Mucosa of descending colon (tissue), 3 donors: ENCODE results near the gene SGCD. TPM values are rescaled to one million over a fixed set of nuclear protein-coding genes. Genes with fewer than 3 reads are reported as not detected.

ENCODE experiments used
- ATAC-seq: fragments of 200-7000 bp; cut with Tn5 transposase; one replicate; pipeline ENCODE4 v1.9.1; 2020; ENCODE audit warnings: mild to moderate bottlenecking, moderate library complexity
- DNase-seq, 3 donors: peaks; one replicate each; pipeline ENCODE4 v3.0.0-alpha.2; 2020
- H3K36me3 ChIP-seq: fragments of 200-600 bp; one replicate; pipeline ENCODE4 v1.8.0; 2021; ENCODE audit warnings: low read depth, mild to moderate bottlenecking
- H3K4me1 ChIP-seq: fragments of 200-600 bp; one replicate; pipeline ENCODE4 v1.8.0; 2021; ENCODE audit warnings: low read depth, mild to moderate bottlenecking
- H3K4me3 ChIP-seq: fragments of 200-600 bp; one replicate; pipeline ENCODE4 v1.8.0; 2021; ENCODE audit warnings: mild to moderate bottlenecking
- H3K9me3 ChIP-seq: fragments of 200-600 bp; one replicate; pipeline ENCODE4 v1.8.0; 2021; ENCODE audit warnings: mild to moderate bottlenecking
- CTCF ChIP-seq: fragments of 200-600 bp; IDR thresholded peaks from one replicate; pipeline ENCODE4 v1.8.0; 2022; ENCODE audit warnings: antibody characterized with exemption, mild to moderate bottlenecking
- intact Hi-C, 2 donors: fragments of 100-400 bp; cut with DNase I in 1 of 2; cut with micrococcal nuclease in 1 of 2; formaldehyde crosslinking; loops; one replicate each; pipeline versions ENCODE4 v1.11.0 to v1.11.1; 2022; cut with DNase I, micrococcal nuclease
- total RNA-seq, 3 donors: library from RNA; stranded (reverse); fragmentation: NEBNext Ultra II Directional in 2 of 3; extraction: Animal tissue kit (Norgen Biotek cat#: 25700) in 2 of 3; gene quantifications; one replicate each; pipeline versions ENCODE4 v1.2.1 to v1.2.4, GENCODE V29; 2021 to 2023
- donor health status: DM: no; HTN: no; CAD: no; lungs with moderate emphysema.
- donor health status: DM: no; HTN: no; CAD: no.
- donor health status: DM: no; HTN: yes; CAD: no.

Gene SGCD
- total RNA-seq, 3 donors from 2014 or later: 1.2 to 7.4 (median 2.0) TPM

DNA sequence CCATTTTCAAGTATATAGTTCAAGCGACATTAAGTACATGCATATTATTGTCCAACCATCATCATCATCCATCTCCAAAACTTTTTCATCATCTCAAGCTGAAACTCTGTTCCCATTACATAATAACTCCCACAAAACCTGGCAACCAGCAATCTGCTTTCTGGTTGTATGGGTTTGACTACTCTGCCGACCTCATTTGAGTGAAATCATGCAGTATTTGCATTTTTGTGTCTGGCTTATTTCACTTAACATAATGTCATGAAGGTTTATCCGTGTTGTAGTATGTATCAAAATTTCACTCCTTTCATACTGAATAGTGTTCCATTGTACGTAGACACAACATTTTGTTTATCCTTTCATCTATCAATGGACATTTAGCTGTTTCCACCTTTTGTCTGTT lies 74.8 kb downstream of the SGCD start:
- no peaks in the 10 kb centered on the region for H3K36me3 ChIP-seq
- DNase-seq (no peak), ATAC-seq (no peak)
- intact Hi-C loops: no loop called here
- H3K4me3 ChIP-seq: no peak overlapping the region
- no peaks in the 10 kb centered on the region for H3K9me3 ChIP-seq
- H3K4me1 ChIP-seq: no peaks in the 10 kb centered on the region
- TF ChIP-seq CTCF: no peak

DNA sequence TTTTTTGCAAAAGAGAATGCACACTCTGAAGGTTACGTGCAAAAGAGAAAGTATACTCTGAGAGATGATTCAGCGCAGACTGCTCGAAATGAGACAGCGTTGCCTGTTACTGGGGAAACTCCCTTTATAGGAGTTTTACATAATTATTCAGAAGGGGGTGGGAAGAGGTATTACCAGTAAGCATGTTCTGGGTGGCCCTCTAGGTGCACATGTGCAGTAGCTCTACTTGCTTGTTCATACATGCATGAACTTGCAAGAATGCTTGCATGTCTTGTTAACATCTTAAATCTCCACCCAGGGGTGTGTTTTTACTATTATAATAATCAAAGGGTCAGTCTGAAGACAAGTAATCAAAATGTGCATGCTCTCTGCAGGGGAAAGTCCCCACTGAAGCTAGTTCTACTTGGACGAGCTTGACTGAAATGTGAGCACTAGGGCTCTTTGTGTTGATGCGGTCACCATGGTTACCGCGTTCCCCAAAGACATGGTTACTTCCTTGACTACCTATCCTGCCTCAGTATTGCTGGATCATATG lies 75.5 kb downstream of the SGCD start:
- Histone ChIP-seq H3K36me3 (no peaks in the 10 kb centered on the region), H3K4me1 (no peaks in the 10 kb centered on the region), H3K4me3 (no peak overlapping the region), H3K9me3 (no peaks in the 10 kb centered on the region)
- DNase-seq: peak in 1 of 3 donors; percentile 19
- TF ChIP-seq CTCF: no peak
- peak; percentile 67 for ATAC-seq
- intact Hi-C loops: no loop called here

DNA sequence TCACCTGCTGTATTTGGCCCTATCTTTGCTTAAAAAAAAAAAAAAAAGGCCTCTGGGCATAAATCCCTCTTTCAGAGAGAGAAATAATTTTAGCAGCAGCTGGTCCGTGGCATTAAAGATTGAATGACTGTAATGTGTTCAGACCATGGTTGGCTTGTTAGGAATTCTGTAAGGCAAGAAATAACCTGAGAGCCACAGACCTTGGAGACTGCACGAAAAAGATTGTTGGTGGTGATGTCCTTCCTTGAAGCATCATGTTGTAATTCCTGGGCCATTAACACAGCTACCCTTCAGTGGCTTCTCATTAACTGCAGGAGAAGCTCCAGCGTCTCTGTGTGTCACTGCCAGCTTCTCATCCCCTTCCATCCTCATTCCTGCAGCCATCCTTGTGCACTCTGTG lies 79.0 kb downstream of the SGCD start:
- intact Hi-C loops: no loop called here
- no peak for TF ChIP-seq CTCF
- no peak for DNase-seq

DNA sequence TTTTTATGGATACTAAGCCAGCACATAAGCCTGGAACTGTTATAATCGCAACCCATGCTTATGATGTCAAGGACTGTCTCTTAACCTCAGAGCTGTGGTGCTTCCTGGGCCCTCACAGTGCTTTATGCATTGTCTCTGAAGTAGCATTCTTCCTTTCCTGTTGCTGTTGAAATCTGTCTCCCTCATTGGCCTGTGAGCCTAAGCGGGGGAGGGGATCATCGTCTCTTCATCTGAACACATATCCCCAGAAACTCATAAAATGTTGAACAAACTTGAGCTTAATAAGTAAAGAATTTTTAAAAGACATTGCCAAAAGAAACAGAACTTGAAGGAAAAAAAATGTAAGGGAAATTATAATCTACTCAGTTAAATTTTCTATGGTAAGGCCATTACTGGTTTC lies 80.3 kb downstream of the SGCD start:
- intact Hi-C loops: no loop called here
- no peak for ATAC-seq

More for the DNA sequence above, 79.0 kb downstream of the SGCD start:
- no peaks in the 10 kb centered on the region for H3K9me3 ChIP-seq
- H3K36me3 ChIP-seq: no peaks in the 10 kb centered on the region
- ATAC-seq: no peak
- H3K4me1 ChIP-seq: no peaks in the 10 kb centered on the region
- H3K4me3 ChIP-seq: no peak overlapping the region

DNA sequence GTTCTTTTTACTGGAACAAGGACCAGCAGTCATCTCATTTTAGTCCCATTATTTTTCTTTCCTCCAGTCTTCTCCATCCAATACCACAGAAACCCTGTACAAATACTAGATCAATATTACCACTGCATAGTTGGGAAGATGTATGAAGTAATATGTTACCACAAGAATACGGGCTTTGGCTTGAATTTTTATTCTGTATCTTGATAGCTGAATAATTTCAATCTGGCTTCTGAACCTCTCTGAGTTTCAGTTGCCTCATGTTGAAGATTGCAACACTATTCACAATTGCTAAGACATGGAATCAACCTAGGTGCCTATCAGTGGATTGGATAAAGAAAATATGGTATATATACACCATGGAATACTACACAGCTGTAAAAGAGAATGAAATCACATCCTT lies 82.9 kb downstream of the SGCD start:
- Histone ChIP-seq H3K4me1 (peaks cover 5% of the 10 kb centered on the region), H3K36me3 (no peaks in the 10 kb centered on the region), H3K4me3 (no peak overlapping the region), H3K9me3 (no peaks in the 10 kb centered on the region)
- intact Hi-C loops: no loop called here
- ATAC-seq (no peak), DNase-seq (no peak)
- no peak for TF ChIP-seq CTCF

More for the DNA sequence above, 80.3 kb downstream of the SGCD start:
- no peak overlapping the region for H3K4me3 ChIP-seq
- TF ChIP-seq CTCF: no peak
- no peaks in the 10 kb centered on the region for H3K4me1 ChIP-seq
- no peaks in the 10 kb centered on the region for H3K9me3 ChIP-seq
- DNase-seq: no peak
- no peaks in the 10 kb centered on the region for H3K36me3 ChIP-seq

DNA sequence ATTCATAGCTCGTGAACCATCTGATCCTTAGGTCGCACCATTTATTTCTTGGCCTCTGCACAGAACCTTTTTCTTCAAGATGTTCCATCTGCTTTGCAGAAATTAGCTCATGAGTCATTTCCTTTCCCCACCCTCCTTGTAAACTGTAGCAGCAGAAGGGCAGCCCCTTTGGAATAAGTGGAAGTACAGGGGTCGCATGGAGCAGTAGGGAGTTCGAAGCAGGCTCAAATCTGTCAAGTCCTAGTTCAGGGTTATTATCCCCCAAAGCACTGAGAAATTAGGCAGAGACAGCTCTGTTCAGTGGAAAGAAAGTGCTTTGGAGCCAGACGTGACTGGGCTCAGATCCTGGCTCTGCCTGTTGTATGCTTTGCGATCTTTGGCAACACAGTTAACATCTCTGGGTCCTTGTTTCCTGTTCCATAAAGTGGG lies 84.2 kb downstream of the SGCD start:
- ATAC-seq: peak; percentile 31

More for the DNA sequence above, 84.2 kb downstream of the SGCD start:
- peak in 1 of 3 donors; percentile 4 for DNase-seq
- TF ChIP-seq CTCF: no peak
- H3K4me3 ChIP-seq: no peak overlapping the region
- H3K4me1 ChIP-seq: peaks cover 5% of the 10 kb centered on the region
- H3K9me3 ChIP-seq: no peaks in the 10 kb centered on the region
- intact Hi-C loops: no loop called here
- no peaks in the 10 kb centered on the region for H3K36me3 ChIP-seq
